Chondrocyte (in vitro differentiated cells): Measurements from ENCODE around the gene TMEM222. TPM values are rescaled to one million over a fixed set of nuclear protein-coding genes. Genes with fewer than 3 reads are reported as not detected.

Experiments
- DNase-seq: peaks from one replicate; pipeline ENCODE4 v3.0.0; 2021; ENCODE audit warnings: mixed read lengths, low spot score
- H3K27ac Mint-ChIP-seq: one replicate; pipeline ENCODE4 v1.8.0; 2021; ENCODE audit warnings: mild to moderate bottlenecking, moderate library complexity, mixed read lengths; ENCODE audit not compliant: unreplicated experiment
- H3K27me3 Mint-ChIP-seq: 2 replicates; pipeline ENCODE4 v1.8.0; 2021; ENCODE audit warnings: low read depth, mixed read lengths
- H3K36me3 Mint-ChIP-seq: 2 replicates; pipeline ENCODE4 v1.8.0; 2021; ENCODE audit warnings: low read depth, mixed read lengths
- H3K4me1 Mint-ChIP-seq: 2 replicates; pipeline ENCODE4 v1.8.0; 2021; ENCODE audit warnings: low read depth, mild to moderate bottlenecking, mixed read lengths
- H3K4me3 Mint-ChIP-seq: one replicate; pipeline ENCODE4 v1.8.0; 2021; ENCODE audit warnings: mild to moderate bottlenecking, moderate library complexity, mixed read lengths; ENCODE audit not compliant: unreplicated experiment
- H3K9me3 Mint-ChIP-seq: 2 replicates; pipeline ENCODE4 v1.8.0; 2021; ENCODE audit warnings: low read depth, mixed read lengths
- total RNA-seq: library from RNA; stranded (reverse); gene quantifications from 3 replicates; pipeline ENCODE4 v1.2.1, GENCODE V29; 2021
- TF ChIP-seq, protein P1 (sequence below): fragments of 200-600 bp; sonication (generic); IDR thresholded peaks from 2 replicates; pipeline ENCODE4 v1.5.0; 2021; ENCODE audit warnings: antibody characterized with exemption, mild to moderate bottlenecking, moderate library complexity

The TMEM222 gene
- total RNA-seq, 1 donor from 2014 or later, result 34.6 TPM

DNA sequence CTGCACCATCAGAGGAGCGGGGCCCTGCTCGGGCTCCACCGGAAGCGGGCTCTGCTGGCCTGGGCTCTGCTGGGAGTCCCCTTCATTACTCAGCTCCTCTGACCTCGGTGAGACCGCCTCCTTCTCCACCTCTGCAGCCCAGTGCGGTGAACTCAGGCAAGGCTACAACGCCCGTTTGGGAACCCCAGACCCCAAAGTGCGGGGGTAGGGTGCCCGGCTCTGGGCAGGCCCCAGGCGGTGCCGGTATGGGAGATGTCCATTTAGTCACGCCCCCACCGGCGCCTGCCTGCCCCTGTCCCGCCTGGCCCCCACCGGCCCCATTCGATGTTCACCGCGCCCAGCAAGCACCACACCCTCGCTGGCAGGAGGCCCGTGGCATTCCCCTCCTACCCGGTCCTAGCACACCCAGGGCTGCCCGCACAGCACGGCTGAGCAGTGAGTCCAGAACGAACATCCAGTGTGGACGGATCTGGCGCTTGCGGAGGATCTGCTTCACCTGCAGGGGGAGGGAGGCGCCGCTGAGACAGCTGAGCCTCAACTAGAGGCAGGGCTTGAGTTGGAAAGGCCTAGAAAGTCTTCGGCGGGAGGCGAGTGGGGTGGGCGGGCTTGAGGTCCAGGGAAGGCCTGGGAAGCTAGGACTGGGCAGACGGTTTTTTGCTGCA lies 34.8 kb downstream of the TMEM222 start:
- Mint-ChIP-seq H3K4me3 (no peak overlapping the region), H3K4me1 (no peaks in the 10 kb centered on the region), H3K36me3 (peaks cover 35% of the 10 kb centered on the region), H3K9me3 (no peaks in the 10 kb centered on the region), H3K27ac (no peak overlapping the region), H3K27me3 (no peaks in the 10 kb centered on the region)
- no peak for DNase-seq
- TF ChIP-seq, protein P1, sequence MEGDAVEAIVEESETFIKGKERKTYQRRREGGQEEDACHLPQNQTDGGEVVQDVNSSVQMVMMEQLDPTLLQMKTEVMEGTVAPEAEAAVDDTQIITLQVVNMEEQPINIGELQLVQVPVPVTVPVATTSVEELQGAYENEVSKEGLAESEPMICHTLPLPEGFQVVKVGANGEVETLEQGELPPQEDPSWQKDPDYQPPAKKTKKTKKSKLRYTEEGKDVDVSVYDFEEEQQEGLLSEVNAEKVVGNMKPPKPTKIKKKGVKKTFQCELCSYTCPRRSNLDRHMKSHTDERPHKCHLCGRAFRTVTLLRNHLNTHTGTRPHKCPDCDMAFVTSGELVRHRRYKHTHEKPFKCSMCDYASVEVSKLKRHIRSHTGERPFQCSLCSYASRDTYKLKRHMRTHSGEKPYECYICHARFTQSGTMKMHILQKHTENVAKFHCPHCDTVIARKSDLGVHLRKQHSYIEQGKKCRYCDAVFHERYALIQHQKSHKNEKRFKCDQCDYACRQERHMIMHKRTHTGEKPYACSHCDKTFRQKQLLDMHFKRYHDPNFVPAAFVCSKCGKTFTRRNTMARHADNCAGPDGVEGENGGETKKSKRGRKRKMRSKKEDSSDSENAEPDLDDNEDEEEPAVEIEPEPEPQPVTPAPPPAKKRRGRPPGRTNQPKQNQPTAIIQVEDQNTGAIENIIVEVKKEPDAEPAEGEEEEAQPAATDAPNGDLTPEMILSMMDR, result no peak

DNA sequence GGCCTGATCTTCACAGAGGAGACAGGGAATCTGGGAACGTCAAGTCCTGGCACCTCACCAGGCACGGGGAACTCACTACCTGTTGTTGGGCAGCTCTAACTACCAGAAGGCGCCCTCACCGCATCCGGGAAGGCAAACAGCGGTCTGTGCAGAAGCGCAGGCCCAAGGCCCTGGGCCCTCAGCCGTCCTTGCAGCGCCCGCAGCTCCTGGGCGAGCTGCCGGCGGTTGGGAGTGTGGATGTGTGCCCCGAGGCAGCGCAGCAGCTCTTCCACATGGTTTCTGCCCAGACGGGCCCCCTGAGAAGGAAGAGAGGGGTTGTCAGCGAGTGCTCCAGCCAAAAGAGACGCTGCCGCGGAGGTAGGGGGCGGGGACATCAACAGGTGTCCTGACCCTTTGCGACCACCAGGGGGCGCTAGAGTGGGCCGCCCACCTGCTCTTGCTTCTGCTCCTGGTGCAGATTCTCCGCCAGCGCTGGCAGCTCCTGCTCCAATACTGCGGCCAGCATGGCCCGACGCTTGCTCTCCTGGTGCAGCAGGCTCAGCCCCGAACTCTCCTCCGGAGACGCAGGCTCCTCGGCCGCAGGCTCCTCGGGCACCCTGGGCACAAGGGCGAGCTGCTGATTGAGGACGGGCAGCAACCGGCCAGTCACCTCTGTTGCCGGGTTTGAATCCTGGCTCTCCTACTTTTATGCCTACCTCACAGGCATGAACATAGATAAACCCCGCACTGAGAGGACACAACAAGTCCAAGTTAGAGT lies 35.5 kb downstream of the TMEM222 start:
- Mint-ChIP-seq H3K4me3 (no peak overlapping the region), H3K27me3 (no peaks in the 10 kb centered on the region), H3K9me3 (no peaks in the 10 kb centered on the region), H3K4me1 (no peaks in the 10 kb centered on the region), H3K36me3 (peaks cover 39% of the 10 kb centered on the region), H3K27ac (no peak overlapping the region)
- TF ChIP-seq, protein P1, result peak; percentile 98
- DNase-seq, result no peak

DNA sequence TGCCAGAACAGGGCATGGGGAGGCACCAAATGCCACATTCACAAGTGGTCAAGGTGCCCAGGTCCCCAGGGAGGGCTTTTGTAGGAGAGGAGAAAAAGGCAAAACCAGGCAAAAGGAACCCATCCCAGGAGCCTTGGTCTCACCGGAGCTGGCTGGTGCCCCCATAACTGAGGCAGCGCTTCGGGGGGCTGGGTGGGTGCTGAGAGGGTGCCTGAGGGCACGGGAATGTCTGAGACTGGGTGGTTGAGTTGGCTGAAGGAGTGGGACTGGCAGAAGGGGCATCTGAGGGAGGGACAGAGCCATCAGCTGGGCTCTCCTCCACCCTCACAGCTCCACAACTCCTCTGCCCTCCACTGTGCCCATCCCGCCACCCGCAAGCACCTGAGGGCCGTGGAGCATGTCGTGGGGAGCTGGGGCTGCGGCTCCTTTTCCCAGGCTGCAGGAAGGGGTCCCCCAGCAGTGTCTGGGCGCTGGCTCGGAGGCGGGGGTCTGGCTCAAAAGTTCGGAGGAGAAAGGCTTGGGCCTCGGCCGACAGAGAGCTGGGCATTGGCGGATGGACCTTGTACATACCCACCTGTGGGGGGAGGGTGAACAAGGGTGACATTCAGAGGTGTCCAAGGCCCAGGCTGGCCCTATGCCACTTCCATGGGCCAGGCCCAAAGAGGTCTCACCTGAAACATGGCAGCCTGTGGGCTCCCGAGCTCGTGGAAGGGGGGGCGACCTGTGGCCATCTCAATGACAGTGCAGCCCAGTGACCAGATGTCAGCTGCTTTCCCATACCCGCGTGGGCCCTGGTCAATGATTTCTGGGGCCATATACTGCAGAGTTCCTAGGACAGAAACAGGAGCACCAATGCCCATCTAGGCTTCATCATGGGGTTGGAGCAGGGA lies 36.3 kb downstream of the TMEM222 start:
- Mint-ChIP-seq H3K4me3 (no peak overlapping the region), H3K27me3 (no peaks in the 10 kb centered on the region), H3K4me1 (no peaks in the 10 kb centered on the region), H3K9me3 (no peaks in the 10 kb centered on the region), H3K36me3 (peaks cover 43% of the 10 kb centered on the region), H3K27ac (no peak overlapping the region)
- DNase-seq, result no peak
- TF ChIP-seq, protein P1, result no peak

DNA sequence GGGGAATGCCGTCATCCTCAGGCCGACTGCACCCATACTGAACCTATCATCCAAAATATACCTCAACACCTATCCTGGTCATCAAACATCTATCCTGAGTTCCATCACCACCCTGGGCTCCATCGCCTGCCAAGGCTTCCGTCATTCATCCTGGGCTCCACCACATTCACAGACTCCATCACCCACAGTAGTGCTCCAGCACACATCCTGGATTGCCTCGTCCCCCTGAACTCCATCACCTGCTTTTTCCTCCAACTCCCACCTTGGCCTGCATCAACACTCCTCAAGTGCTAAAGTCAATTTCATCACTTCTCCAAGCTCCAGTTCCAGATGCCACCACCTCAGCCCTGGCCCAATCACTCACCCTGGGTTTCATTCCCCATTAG lies 37.0 kb downstream of the TMEM222 start:
- H3K4me1 Mint-ChIP-seq, result no peaks in the 10 kb centered on the region
- H3K27ac Mint-ChIP-seq, result no peak overlapping the region
- H3K36me3 Mint-ChIP-seq, result peaks cover 45% of the 10 kb centered on the region
- no peak overlapping the region for H3K4me3 Mint-ChIP-seq
- no peaks in the 10 kb centered on the region for H3K9me3 Mint-ChIP-seq
- H3K27me3 Mint-ChIP-seq, result no peaks in the 10 kb centered on the region
- no peak for DNase-seq
- TF ChIP-seq, protein P1, result no peak

DNA sequence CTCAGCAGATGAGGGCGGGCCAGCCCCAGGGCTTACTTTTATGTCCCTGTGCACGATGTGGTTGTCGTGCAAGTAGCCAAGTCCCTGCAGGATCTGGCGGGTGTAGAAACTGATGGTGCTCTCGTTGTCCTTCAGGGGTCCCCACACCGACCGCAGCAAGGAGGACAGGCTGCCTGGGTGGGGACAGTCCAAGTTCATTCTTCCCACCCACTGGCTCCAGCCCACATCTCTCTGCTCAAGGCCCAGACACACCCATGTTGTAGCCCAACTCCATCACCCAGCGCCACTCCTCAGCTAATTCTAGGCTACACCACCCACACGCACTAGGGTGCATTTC lies 37.8 kb downstream of the TMEM222 start:
- Mint-ChIP-seq H3K9me3 (no peaks in the 10 kb centered on the region), H3K36me3 (peaks cover 46% of the 10 kb centered on the region)
- TF ChIP-seq, protein P1, result no peak

More for the DNA sequence above, 37.8 kb downstream of the TMEM222 start:
- H3K27ac Mint-ChIP-seq, result no peak overlapping the region
- no peaks in the 10 kb centered on the region for H3K27me3 Mint-ChIP-seq
- DNase-seq, result peak; percentile 63
- H3K4me1 Mint-ChIP-seq, result peaks cover 5% of the 10 kb centered on the region
- H3K4me3 Mint-ChIP-seq, result no peak overlapping the region
